Neural cell (in vitro differentiated cells): Measurements from ENCODE around the gene OSBPL7.

Experiments
- CTCF ChIP-seq: fragments of 450-650 bp; IDR thresholded peaks from 2 replicates; pipeline ENCODE4 v1.5.1; 2014; ENCODE audit warnings: antibody characterized with exemption, mild to moderate bottlenecking, moderate library complexity; ENCODE audit not compliant: poor library complexity, severe bottlenecking
- EZH2 ChIP-seq: fragments of 200-600, 300-800 bp; shearing (Covaris generic), sonication (generic); IDR thresholded peaks from 2 replicates; pipeline ENCODE4 v1.6.1; 2014; ENCODE audit warnings: antibody characterized with exemption, low read length, borderline replicate concordance, mild to moderate bottlenecking; ENCODE audit not compliant: insufficient read depth, poor library complexity, severe bottlenecking
- MXI1 ChIP-seq: fragments of 450-650 bp; conservative IDR thresholded peaks from 2 replicates; pipeline ENCODE4 v1.6.1; 2014; ENCODE audit warnings: antibody characterized with exemption, mild to moderate bottlenecking; ENCODE audit not compliant: poor library complexity, severe bottlenecking
- RAD21 ChIP-seq: fragments of 450-650 bp; conservative IDR thresholded peaks from 2 replicates; pipeline ENCODE4 v1.6.1; 2014; ENCODE audit warnings: antibody characterized with exemption, mild to moderate bottlenecking, moderate library complexity
- REST ChIP-seq: IDR thresholded peaks from 2 replicates; pipeline ENCODE4 v1.6.1; 2012; ENCODE audit warnings: borderline replicate concordance
- SMC3 ChIP-seq: fragments of 450-650 bp; conservative IDR thresholded peaks from 2 replicates; pipeline ENCODE4 v1.6.1; 2014; ENCODE audit warnings: antibody characterized with exemption, mild to moderate bottlenecking, moderate library complexity; ENCODE audit not compliant: poor library complexity
- TAF1 ChIP-seq: IDR thresholded peaks from 2 replicates; pipeline ENCODE4 v1.6.1; 2012; ENCODE audit warnings: low read depth

DNA sequence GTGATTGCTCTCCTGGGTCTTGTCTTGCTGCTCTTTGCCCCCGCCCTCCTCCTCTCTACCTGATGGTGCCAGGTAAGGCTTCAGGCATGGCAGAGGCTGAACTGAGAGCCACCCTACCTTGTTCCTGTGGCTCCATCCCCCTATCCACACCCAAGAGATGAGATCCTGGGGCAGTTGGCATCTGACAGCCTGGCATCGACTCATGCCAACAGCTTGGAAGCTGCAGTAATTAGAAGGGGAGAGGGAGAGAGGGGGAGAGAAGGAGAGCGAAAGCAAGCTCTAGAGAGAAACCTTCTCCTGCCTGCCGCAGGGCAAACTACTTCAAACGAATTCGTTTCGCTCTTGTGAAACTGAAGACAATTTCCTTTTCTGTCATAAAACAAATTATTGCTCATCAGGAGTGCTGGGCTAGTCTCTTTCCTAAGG is 43.2 kb upstream of the OSBPL7 start:
- TF ChIP-seq TAF1 (no peak), EZH2 (no peak), CTCF (no peak), RAD21 (no peak), SMC3 (no peak), MXI1 (no peak), REST (no peak)
